HG02759 (cell line): ENCODE results near the gene UBE2Z.
"Not testable (repeated sequence)": the region's sequence is repeated elsewhere in the genome, so short reads cannot be mapped to it uniquely, and the experiment has no call there.

Source experiments
- ATAC-seq: cut with Tn5 transposase; IDR thresholded peaks from one replicate; pipeline ENCODE4 v1.9.1; 2021; ENCODE audit warnings: mild to moderate bottlenecking, moderate library complexity; ENCODE audit not compliant: unreplicated experiment

The UBE2Z gene

GRCh38 chr17:48903401-48903800 lies 4.8 kb upstream of the UBE2Z start:
- ATAC-seq = no peak

GRCh38 chr17:48904428-48904827 lies 3.8 kb upstream of the UBE2Z start:
- no peak for ATAC-seq

GRCh38 chr17:48905987-48906515 lies 2.2 kb upstream of the UBE2Z start:
- no peak for ATAC-seq

GRCh38 chr17:48907713-48908046 lies 527 bp upstream of the UBE2Z start:
- ATAC-seq = no peak

GRCh38 chr17:48908853-48909394 lies 717 bp downstream of the UBE2Z start:
- peak; percentile 37 for ATAC-seq

- no peak for ATAC-seq
Measured at GRCh38 chr17:48909783-48910182, 1.6 kb downstream of the UBE2Z start.

GRCh38 chr17:48910370-48910769 lies 2.2 kb downstream of the UBE2Z start:
- ATAC-seq = no peak

GRCh38 chr17:48912476-48912875 lies 4.3 kb downstream of the UBE2Z start:
- no peak for ATAC-seq

- peak; percentile 78 for ATAC-seq
Measured at GRCh38 chr17:48915459-48916282, 7.5 kb downstream of the UBE2Z start.

GRCh38 chr17:48925251-48925990 lies 17.2 kb downstream of the UBE2Z start:
- no peak for ATAC-seq

- no peak for ATAC-seq
Measured at GRCh38 chr17:48925991-48926342, 17.8 kb downstream of the UBE2Z start.

- ATAC-seq = no peak
Measured at GRCh38 chr17:48927978-48928745, 20.0 kb downstream of the UBE2Z start.

GRCh38 chr17:48928876-48929811 lies 20.9 kb downstream of the UBE2Z start:
- ATAC-seq = no peak

GRCh38 chr17:48929812-48930165 lies 21.6 kb downstream of the UBE2Z start:
- no peak for ATAC-seq

GRCh38 chr17:48930435-48930873 lies 22.2 kb downstream of the UBE2Z start:
- no peak for ATAC-seq

- ATAC-seq = no peak
Measured at GRCh38 chr17:48933035-48933434, 24.8 kb downstream of the UBE2Z start.

- peak; percentile 95 for ATAC-seq
Measured at GRCh38 chr17:48944515-48945260, 36.5 kb downstream of the UBE2Z start, which contains the start of gene SNF8. Gene SNF8 (minus strand): TSS chr17:48944842. CDS start chr17:48944734, 108 bp downstream.

GRCh38 chr17:48945261-48945651 lies 37.0 kb downstream of the UBE2Z start:
- ATAC-seq = not testable (repeated sequence)

- no peak for ATAC-seq
Measured at GRCh38 chr17:48951572-48951971, 43.4 kb downstream of the UBE2Z start.
